ENCODE results near the gene GRM7. TPM values are rescaled to one million over a fixed set of nuclear protein-coding genes. Genes with fewer than 3 reads are reported as not detected.

GRM7 gene
- total and polyA plus RNA-seq, 4 donors = 0.08 to 0.33 TPM; not detected in 2

- no peak for TF ChIP-seq ATF3 (IDR thresholded peaks at IDR 0.05)
Measured at GRCh38 chr3:7637694-7638093, 776.8 kb downstream of the GRM7 start (continued).

- no peak for TF ChIP-seq CTCF (IDR thresholded peaks at IDR 0.05; ENCODE audit: low read depth, low read length, missing input control)
- TF ChIP-seq FOXA2 (IDR thresholded peaks at IDR 0.05) = no peak
- TF ChIP-seq RAD21 (IDR thresholded peaks at IDR 0.05) = no peak
- TF ChIP-seq FOXA1 (IDR thresholded peaks at IDR 0.05) = no peak
- no peak for TF ChIP-seq EGR1 (IDR thresholded peaks at IDR 0.05; ENCODE audit: low read depth in 2 of 2)
- TF ChIP-seq GABPA (IDR thresholded peaks at IDR 0.05 in 1 of 2, conservative IDR thresholded peaks at IDR 0.05 in 1 of 2) = no peak
- TF ChIP-seq HNF4G (IDR thresholded peaks at IDR 0.05) = no peak
- TF ChIP-seq HNF4A (conservative IDR thresholded peaks at IDR 0.05) = no peak
- no peak for TF ChIP-seq MAX (IDR thresholded peaks at IDR 0.05)
- no peak for TF ChIP-seq SP1 (IDR thresholded peaks at IDR 0.05)
- TF ChIP-seq NR2F2 (IDR thresholded peaks at IDR 0.05) = no peak
- no peak for TF ChIP-seq ZBTB33 (IDR thresholded peaks at IDR 0.05)
- TF ChIP-seq ATF3 (IDR thresholded peaks at IDR 0.05) = no peak
- TF ChIP-seq RXRA (IDR thresholded peaks at IDR 0.05) = no peak
- no peak for TF ChIP-seq REST (IDR thresholded peaks at IDR 0.05)
- no peak for TF ChIP-seq TAF1 (conservative IDR thresholded peaks at IDR 0.05)
- no peak for TF ChIP-seq JUND (IDR thresholded peaks at IDR 0.05)
- TF ChIP-seq YY1 (IDR thresholded peaks at IDR 0.05) = no peak
- no peak overlapping the region for H3K27ac ChIP-seq (ENCODE audit: low read depth in 1 of 2, low read length in 2 of 2)
- H3K9ac ChIP-seq (ENCODE audit: low read depth in 1 of 2, low read length in 2 of 2) = no peak overlapping the region
- no peaks in the 10 kb centered on the region for H3K27me3 ChIP-seq (ENCODE audit: control insufficient read depth in 4 of 4, insufficient read depth in 4 of 4, low read length in 3 of 4)
- no peak for DNase-seq (ENCODE audit: low spot score)
- H3K4me3 ChIP-seq (ENCODE audit: low read depth in 1 of 3, low read length in 3 of 3) = no peak overlapping the region
- H3K36me3 ChIP-seq (ENCODE audit: control insufficient read depth in 4 of 4, insufficient read depth in 3 of 4, low read depth in 1 of 4, low read length in 3 of 4) = no peaks in the 10 kb centered on the region
- no peaks in the 10 kb centered on the region for H3K9me3 ChIP-seq (ENCODE audit: control insufficient read depth in 4 of 4, low read length in 3 of 4)
- H3K4me1 ChIP-seq (ENCODE audit: control insufficient read depth in 4 of 4, insufficient read depth in 4 of 4, low read length in 3 of 4) = peaks cover 0 to 22% (median 5%) of the 10 kb centered on the region in 4 donors
Measured at GRCh38 chr3:7638103-7638502, 777.2 kb downstream of the GRM7 start.

Data from liver (tissue), 9 donors.